ENCODE results near the gene SDHAF3. TPM values are rescaled to one million over a fixed set of nuclear protein-coding genes. Genes with fewer than 3 reads are reported as not detected.

Gene SDHAF3
- total RNA-seq = 5.3 TPM

DNA sequence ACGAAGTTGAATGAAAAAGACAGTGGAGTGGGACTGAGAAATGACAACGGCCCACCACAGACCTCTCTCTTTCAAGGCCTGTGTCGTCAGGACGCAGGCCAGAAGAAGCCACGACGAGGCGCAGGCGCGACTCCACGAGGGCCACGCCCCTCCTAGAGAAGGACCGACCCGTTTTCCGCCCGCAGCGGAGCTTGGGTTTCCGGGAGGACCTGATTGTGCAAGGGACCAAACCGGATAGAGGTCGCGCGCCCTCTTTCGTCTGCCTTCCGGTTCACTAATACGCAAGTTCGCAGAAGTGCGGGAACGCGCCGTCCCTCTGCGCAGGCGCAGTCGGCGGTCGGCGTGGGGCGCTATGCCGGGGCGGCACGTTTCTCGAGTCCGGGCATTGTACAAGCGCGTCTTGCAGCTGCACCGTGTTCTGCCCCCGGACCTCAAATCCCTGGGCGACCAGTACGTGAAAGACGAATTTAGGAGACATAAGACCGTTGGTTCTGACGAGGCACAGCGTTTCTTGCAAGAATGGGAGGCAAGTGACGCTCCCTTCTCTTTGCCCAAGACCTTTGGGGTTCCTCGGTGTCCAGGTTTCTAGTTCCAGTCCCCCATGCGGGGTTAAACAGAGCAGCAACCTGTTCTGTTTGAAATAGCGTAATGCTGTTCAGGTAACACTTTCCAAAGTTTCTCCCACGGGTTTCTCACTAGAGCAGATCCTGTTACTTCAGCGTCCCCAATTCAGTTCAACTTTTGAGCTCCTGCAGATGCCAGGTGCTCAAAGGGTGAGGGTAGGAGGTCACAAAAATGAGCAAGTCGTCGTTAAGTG lies at the start of gene SDHAF3:
SDHAF3 (plus strand) TSS at position 327 of the 817 bp plus-strand sequence; CDS start at position 353, 26 bp downstream.

Other genes with a start within 250 kb of the SDHAF3 start
- 3.1 TPM for gene DLX6, start 112.1 kb upstream of the SDHAF3 start, total RNA-seq
- 7.5 TPM for gene DLX5, start 92.9 kb upstream of the SDHAF3 start, total RNA-seq